K562 (cell line): ENCODE results near the gene PLSCR5.

Experiments used
- CHCHD3 ChIP-seq: fragments of 250-450 bp; sonication (Bioruptor Pico); IDR thresholded peaks from 2 replicates; pipeline ENCODE4 v2.1.2; 2022; ENCODE audit warnings: mild to moderate bottlenecking
- CTCF ChIP-seq, 3 experiments: IDR thresholded peaks in 2 of 3; conservative IDR thresholded peaks in 1 of 3; 2 replicates each; pipeline ENCODE4 v1.5.1; 2011 to 2012; ENCODE audit warnings: low read length in 3 of 3, mild to moderate bottlenecking in 3 of 3, control low read depth in 2 of 3, improper control_type of control experiment in 1 of 3, inconsistent platforms in 1 of 3, low read depth in 1 of 3, mixed read lengths in 1 of 3, moderate library complexity in 1 of 3; ENCODE audit not compliant: insufficient read depth in 2 of 3
- PHF8 ChIP-seq: fragments of 200-600 bp; sonication (generic); IDR thresholded peaks from 2 replicates; pipeline ENCODE4 v1.6.1; 2012; ENCODE audit warnings: mixed run types, mild to moderate bottlenecking, inconsistent platforms, low read length, moderate library complexity, borderline replicate concordance
- ZBTB1 ChIP-seq: sonication (generic); formaldehyde crosslinking; IDR thresholded peaks from 2 replicates; pipeline ENCODE4 v1.8.1; 2023; ENCODE audit warnings: missing genetic modification reagents, low read depth, mild to moderate bottlenecking, borderline replicate concordance
- ZNF184 ChIP-seq: sonication (generic); formaldehyde crosslinking; IDR thresholded peaks from 2 replicates; pipeline ENCODE4 v1.5.0; 2020; ENCODE audit warnings: missing genetic modification reagents
- ZNF311 ChIP-seq: fragments of 250-450 bp; sonication (Bioruptor Pico); IDR thresholded peaks from 2 replicates; pipeline ENCODE4 v1.4.0; 2020; ENCODE audit warnings: mild to moderate bottlenecking, moderate library complexity
- ZNF347 ChIP-seq: fragments of 450-650 bp; formaldehyde crosslinking; IDR thresholded peaks from 2 replicates; pipeline ENCODE4 v1.4.0; 2020; ENCODE audit warnings: low read depth, mild to moderate bottlenecking, moderate library complexity
- ZNF431 ChIP-seq: sonication (generic); formaldehyde crosslinking; IDR thresholded peaks from 2 replicates; pipeline ENCODE4 v1.8.0; 2022; ENCODE audit warnings: mild to moderate bottlenecking, missing genetic modification reagents
- ZNF644 ChIP-seq: fragments of 200-800 bp; sonication (Bioruptor generic); IDR thresholded peaks from 2 replicates; pipeline ENCODE4 v1.6.1; 2016; ENCODE audit warnings: low read depth, missing genetic modification characterization, missing compliant biosample characterization

GRCh38 chr3:146650691-146651442 is 45.7 kb upstream of the PLSCR5 start:
- TF ChIP-seq ZNF431 (CRISPR knock-in tag), result no peak
- no peak for TF ChIP-seq CTCF (IDR thresholded peaks at IDR 0.05 in 2 of 3, conservative IDR thresholded peaks at IDR 0.05 in 1 of 3; ENCODE audit: insufficient read depth in 2 of 3, low read depth in 1 of 3, low read length in 3 of 3)
- TF ChIP-seq CHCHD3 (CRISPR knock-in tag), result no peak
- TF ChIP-seq ZNF347 (CRISPR knock-in tag), result no peak
- no peak for TF ChIP-seq PHF8
- no peak for TF ChIP-seq ZNF184
- no peak for TF ChIP-seq ZBTB1 (CRISPR knock-in tag)
- TF ChIP-seq ZNF644 (tag), result no peak
- no peak for TF ChIP-seq ZNF311 (CRISPR knock-in tag)
